NCI-H774 (cell line): ENCODE results near the gene KRTAP4-4.
A peak's percentile ranks its signal among the peaks of the same experiment; 100 is the strongest.
"Not testable (repeated sequence)": the region's sequence is repeated elsewhere in the genome, so short reads cannot be mapped to it uniquely, and the experiment has no call there.

Experiments
- DNase-seq: peaks from one replicate; lab custom pipeline; 2025; lab: John Stamatoyannopoulos, UW

Gene KRTAP4-4

DNA sequence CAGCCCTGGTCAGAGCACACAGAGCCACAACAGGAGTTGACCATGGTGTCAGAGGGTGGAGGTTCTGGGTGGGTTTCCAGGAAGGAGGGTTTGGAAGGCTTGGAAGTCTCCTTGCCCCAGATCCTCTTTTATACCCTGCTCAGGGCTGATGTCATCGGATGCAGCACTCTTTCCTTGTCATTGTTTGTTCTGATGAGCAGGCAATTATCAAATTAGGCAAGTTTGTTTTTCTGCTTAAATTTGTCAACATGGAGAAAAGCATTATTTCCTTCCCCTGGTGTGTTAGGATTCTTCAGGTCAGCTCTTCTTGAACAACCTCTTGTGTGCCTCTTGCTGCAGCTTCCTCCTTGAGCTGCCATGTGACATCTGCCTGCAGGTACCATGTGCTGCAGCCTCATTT lies at the start of gene KRTAP4-4:
KRTAP4-4 (minus strand) TSS at position 101 of the 400 bp plus-strand sequence; CDS start at position 44, 57 bp downstream.
- DNase-seq, result no peak

DNA sequence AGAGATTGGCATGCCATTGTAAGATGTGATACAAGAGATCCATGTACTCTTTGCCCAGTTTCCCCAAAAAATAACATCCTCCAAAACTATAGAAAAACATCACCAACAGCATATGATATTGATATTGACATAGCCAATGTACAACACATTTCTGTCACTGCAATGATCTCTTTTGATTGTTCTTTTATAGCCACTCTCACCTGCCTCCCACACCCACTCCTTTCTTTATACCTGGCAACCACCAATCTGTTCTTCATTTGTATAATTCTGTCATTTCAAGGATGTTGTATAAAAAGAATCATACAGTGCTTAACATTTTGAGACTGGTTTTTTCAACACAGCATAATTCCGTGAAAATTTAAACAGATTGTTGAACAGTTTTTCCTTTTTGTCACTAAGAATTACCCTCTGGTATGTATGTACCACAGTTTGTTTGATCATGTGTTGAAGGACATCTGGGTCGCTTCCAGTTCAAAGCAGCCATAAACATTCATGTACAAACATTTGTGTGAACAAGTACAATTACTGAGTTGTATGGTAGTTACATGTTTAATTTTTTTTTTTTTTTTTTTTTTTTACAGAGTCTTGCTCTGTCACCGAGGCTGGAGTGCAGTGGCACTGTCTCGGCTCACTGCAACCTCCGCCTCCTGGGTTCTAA lies 39.0 kb upstream of the KRTAP4-4 start:
- DNase-seq, result no peak

DNA sequence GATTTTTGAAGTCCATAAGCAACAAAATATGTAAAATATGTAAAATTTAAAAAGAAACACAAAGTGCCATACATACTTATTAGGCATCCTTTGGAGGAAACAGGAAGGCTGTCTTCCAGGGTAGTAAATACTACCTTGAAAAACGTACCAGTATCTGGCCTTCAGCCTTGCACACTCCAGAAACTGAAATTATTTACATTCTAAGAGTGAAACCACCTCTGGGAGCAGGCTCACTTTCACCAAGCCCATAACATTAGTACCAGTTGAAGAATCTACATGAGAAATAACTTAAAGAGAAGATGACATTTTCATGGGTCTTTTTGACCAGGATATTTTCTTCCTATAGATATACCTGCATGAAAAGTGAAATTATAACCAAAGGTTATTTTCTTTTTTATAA lies 35.5 kb upstream of the KRTAP4-4 start:
- no peak for DNase-seq

DNA sequence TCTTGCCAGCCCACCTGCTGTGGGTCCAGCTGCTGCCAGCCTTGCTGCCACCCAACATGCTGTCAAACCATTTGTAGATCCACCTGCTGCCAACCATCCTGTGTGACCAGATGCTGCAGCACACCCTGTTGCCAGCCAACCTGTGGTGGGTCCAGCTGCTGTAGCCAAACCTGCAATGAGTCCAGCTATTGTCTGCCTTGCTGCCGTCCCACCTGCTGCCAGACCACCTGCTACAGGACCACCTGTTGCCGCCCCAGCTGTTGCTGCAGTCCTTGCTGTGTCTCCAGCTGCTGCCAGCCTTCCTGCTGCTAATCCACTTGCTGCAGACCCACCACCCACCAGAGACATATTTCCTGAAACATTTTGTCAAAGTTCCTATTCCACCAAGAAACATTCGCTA lies 29.8 kb upstream of the KRTAP4-4 start:
- peak; percentile 37 for DNase-seq

DNA sequence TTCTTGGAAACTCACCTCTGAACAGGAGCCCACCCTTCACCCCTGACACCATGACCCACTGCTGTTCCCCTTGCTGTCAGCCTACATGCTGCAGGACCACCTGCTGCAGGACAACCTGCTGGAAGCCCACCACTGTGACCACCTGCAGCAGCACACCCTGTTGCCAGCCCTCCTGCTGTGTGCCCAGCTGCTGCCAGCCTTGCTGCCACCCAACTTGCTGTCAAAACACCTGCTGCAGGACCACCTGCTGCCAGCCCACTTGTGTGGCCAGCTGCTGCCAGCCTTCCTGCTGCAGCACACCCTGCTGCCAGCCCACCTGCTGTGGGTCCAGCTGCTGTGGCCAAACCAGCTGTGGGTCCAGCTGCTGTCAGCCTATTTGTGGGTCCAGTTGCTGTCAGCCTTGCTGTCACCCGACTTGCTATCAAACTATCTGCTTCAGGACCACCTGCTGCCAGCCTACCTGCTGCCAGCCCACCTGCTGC lies 29.3 kb upstream of the KRTAP4-4 start, which contains the start of gene KRTAP9-1:
KRTAP9-1 (plus strand) TSS at position 51 of the 482 bp plus-strand sequence; CDS start at position 51, 0 bp downstream.
- DNase-seq, result not testable (repeated sequence)

DNA sequence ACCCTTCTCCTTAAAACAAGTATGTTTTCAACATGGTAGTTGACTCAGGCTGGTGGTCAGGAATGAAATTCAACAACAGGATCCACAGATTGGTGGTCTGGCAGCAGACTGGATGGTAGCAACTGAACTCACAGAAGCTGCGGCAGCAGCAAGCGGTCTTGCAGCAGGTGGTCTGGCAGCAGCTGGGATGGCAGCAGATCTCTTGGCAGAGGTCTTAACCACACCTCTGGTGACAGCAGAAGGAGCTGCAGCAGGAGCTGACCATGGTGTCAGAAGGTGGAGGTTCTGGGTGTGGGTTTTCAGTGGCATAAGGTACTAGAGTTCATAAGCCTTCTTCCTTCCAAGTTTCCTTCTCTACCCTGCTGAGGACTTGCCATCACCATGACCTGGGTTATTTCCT lies 26.3 kb upstream of the KRTAP4-4 start:
- no peak for DNase-seq

DNA sequence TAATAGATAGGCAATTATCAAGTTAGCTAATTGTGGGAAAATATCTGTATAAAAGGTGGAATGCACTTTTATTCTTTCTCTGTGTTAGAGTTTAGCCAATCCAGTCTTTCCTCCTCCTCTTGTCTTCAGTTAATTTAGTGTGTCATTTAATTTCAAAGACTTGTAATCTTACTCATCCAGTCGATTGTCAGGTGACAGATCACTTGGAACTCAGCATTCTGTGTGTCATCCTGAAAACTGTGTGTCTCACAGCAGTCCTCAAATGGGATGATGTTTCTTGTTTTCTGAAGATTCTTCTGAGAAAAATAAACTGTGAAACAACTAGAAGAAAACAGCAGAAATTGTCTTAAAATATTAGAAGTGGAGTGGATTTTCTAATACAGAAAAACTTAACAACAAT lies 24.5 kb upstream of the KRTAP4-4 start:
- no peak for DNase-seq

DNA sequence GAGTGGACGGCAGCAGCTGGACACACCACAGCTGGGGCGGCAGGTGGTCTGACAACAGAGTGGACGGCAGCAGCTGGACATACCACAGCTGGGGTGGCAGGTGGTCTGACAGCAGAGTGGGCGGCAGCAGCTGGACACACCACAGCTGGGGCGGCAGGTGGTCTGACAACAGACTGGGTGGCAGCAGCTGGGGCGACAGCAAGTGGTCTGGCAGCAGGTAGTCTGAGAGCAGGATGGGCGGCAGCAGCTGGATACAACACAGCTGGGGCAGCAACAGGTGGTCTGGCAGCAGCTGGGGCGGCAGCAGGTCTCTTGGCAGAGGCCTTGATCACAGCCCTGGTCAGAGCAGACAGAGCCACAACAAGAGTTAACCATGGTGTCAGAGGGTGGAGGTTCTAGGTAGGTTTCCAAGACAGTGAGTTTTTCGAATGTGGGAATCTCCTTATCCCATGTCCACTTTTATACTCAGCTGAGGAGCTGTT lies 24.0 kb upstream of the KRTAP4-4 start, which contains the start of gene KRTAP4-1:
KRTAP4-1 (minus strand) TSS at position 432 of the 482 bp plus-strand sequence; CDS start at position 375, 57 bp downstream.
- no peak for DNase-seq

DNA sequence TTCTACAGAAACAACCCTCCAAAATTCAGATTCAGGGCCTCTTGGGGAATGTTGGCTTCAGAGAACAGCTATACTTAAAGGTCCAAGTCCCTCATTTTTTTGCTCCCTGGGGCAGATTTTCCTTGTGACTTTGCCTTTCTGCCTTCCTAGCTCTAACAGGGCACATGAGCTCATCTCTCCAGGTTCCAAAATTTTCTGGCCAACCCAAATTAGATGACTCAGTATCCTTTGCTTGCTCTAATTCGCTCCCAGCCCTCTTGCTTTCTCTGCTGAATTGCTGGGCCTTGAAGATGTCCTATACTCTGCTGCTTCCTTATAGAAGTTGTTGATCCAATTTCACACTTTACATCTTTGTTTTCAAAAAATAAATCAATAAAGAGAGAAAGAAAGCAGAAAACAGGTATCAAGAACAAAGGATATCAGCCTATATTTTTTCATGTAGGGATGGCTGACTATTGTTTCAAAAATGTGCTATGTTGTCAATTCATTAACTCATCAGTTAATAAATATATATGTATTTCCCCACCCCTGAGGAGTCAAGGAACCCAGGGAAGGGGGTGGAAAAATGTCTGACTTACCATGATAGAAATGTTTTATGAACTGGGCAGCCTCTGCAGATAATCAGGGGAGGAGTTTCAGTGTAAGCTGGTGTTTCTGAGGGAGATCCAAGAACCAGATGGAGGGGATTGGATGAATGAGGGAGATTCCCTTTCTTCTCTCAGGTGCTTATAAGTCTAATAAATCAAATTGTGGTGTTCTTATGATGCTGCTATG lies 18.5 kb upstream of the KRTAP4-4 start:
- no peak for DNase-seq

DNA sequence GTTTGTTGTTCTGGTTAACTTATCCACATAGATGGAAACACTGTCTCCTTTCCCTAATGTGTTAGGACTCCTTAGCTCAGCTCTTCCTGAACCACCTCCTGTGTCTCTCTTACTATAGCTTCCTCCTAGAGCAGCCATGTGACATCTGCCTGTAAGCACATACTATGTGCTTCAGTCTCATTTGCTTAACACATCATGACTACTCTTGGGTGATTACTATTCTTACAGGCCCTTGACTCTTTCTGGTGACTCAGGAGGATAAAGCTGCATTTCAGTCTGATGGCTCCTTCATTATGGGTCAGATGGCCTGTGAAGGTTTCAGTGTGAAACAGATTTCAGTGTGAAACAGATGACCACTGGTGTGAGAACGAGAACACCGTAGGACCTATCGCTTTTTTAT lies 17.8 kb upstream of the KRTAP4-4 start:
- DNase-seq, result no peak

DNA sequence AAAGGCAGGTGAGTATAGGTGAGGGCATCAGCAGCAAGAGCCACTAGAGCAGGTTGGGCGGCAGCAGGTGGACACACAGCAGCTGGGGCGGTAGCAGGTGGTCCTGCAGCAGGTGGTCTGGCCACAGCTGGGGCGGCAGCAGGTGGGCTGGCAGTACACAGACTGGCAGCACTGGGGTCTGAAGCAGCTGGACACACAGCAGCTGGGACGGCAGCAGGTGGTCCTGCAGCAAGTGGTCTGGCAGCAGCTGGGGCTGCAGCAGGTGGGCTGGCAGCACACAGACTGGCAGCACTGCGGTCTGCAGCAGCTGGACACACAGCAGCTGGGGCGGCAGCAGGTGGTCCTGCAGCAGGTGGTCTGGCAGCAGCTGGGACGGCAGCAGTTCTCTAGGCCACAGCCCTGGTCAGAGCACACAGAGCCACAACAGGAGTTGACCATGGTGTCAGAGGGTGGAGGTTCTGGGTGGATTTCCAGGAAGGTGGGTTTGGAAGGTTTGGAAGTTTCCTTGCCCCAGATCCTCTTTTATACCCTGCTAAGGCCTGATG lies 17.3 kb upstream of the KRTAP4-4 start, which contains the start of gene KRTAP4-2:
KRTAP4-2 (minus strand) TSS at position 495 of the 545 bp plus-strand sequence; CDS start at position 438, 57 bp downstream.
- no peak for DNase-seq

DNA sequence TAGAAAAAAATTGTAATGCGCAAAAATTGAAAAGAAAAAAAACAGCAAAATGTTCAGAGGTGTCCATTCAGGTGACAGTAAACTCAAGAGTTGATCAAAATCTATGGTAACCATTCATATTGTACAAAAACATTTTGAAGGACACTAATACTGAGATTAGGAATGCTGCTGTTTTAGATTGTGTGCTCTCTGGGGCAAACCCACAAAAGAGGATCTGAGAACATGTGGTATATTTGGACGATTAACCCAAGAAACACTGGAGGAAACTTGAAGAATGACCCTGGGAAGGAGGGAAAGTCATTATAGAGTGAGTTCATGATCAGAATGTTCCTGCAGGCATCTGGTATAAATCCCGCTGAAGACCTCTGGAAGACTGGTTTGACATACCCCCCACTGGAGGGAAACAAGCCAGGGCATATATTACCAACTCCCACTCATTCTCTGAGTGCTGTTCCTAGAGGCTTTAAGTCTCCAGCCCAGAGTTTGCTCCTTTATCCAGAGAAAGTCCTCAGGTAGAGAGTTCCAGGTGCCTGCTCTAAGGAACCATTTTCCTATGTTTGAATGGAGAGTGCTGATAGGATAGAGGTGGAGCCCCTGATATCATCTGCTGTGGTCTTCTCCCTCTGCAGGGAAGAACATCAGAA lies 16.3 kb upstream of the KRTAP4-4 start:
- DNase-seq, result no peak

DNA sequence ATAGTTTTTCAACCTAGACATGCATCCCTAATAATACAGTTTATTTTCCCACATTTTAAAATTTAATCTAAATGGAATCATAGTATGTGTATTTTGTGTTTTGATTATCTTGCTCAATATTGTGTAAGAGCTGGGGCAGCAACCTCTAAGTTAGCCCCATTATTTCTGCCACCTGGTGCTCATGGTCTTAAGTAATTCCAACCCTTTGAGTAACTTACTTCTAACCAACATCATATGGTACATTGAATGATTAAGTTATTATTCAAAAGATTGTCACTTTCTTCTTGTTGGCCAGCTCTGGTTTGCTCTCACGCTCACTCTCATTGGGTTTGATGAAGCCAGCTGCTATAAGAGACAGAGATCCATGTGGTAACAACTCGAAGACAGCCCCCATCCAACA lies 11.3 kb upstream of the KRTAP4-4 start:
- DNase-seq, result no peak

DNA sequence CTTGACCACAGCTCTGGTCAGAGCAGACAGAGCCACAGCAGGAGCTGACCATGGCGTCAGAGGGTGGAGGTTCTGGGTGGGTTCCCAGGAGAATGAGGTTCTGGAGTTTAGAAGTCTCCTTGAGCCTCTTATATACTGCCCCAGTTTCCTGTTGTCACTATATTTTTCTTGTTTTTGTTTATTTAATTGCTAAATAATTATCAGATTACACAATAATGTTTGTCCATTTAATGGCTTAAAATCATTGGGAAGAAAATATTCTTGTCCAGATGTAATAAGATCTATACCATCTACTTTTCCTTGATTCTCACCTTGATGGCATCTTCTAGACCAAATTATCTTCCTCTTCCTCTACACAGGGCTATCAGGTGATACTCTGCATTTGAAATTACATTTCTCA lies 7.6 kb upstream of the KRTAP4-4 start, which contains the start of gene KRTAP4-3:
KRTAP4-3 (minus strand) TSS at position 101 of the 400 bp plus-strand sequence; CDS start at position 52, 49 bp downstream.
- no peak for DNase-seq

DNA sequence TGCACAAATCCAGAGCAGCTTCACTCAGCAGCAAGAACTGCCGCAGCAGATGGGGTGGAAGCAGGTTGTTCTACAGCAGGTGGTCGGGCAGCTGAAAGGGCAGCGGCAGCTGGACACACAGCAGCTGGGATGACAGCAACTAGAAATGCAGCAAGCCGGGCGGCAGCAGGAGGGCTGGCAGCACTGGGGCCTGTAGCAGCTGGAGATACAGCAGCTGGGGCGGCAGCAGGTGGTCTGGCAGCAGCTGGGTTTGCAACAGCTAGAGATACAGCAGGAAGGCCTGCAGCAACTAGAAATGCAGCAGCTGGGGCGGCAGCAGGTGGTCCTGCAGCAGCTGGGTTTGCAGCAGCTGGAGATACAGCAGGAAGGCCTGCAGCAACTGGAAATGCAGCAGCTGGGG lies 7.0 kb upstream of the KRTAP4-4 start:
- DNase-seq, result peak; percentile 74

DNA sequence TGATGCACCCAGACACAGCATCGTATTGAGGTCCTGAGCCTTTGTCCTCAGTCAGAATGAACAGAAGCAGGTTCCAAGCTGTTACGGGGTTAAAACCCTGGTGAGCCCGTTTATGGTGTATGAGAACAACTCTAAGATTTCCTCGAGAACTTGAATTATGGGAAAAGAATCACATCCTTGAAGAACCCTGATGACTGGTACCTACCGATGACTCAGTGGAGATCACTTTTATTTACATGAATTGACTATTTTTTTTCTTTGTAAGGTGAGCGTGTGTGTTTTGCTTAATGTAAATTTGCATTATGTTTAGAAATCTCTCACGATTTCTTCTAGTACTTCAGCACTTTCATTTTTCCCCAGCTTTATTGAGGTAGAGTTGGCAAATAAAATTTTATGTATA lies 3.3 kb upstream of the KRTAP4-4 start:
- no peak for DNase-seq

DNA sequence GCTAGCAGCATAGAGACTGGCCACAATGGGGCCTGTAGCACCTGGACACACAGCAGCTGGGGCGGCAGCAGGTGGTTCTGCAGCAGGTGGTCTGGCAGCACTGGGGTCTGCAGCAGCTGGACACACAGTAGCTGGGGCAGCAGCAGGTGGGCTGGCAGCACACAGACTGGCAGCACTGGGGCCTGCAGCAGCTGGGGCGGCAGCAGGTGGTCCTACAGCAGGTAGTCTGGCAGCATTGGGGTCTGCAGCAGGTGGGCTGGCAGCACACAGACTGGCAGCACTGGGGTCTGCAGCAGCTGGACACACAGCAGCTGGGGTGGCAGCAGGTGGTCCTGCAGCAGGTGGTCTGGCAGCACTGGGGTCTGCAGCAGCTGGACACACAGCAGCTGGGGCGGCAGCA lies 358 bp downstream of the KRTAP4-4 start:
- DNase-seq, result not testable (repeated sequence)

DNA sequence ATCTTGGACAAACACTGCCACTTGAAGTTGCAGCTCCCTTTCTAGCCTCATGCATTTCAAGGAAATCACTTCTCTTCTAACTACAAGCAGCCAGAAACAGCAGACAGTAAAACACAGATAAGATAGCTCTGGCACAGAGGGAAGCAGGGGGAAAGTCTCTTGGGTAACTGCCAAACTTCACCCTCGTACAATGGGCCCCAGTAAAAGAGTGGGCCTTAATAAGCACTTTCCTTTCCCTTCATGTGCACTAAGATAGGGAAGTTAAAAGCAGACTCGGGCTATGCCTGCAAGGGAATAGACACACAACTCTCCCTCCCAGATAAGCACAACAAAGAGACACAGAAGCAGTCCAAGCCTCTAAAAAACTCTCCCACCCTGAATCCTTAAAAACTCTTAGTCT lies 6.7 kb downstream of the KRTAP4-4 start:
- DNase-seq, result no peak

DNA sequence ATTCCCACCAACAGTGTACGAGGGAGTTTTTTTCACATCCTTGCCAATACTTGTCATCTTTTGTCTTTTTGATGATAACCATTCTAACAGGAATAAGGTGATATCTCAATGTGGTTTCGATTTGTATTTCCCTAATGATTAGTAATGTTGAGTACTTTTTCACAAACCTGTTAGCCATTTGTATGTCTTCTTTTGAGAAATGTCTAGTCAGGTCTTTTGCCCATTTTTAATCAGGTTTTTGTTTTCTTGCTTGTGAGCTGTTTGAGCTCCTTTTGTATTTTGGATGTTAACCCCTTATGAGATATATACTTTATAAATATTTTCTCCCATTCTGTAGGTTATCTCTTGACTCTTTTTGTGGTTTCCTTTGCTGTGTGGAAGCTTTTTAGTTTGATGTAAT lies 9.0 kb downstream of the KRTAP4-4 start:
- no peak for DNase-seq

DNA sequence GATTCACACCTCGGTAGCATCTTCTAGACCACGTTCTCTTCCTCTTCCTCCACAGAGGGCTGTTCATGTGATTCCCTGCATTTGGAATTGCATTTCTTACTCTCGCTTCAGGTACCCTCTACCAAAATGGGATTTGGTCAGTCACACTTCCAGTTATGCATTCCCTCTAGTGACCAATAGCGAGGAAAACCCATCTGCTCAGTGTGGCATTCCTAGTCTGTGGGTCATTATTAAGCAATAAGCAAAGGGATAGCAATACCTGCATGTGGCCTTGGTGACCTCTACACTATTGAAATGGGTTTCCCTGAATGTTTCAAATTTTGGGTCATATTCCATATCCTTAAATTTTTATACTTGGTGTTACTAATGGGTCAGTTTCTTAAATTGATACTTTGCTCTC lies 10.5 kb downstream of the KRTAP4-4 start:
- DNase-seq, result no peak

DNA sequence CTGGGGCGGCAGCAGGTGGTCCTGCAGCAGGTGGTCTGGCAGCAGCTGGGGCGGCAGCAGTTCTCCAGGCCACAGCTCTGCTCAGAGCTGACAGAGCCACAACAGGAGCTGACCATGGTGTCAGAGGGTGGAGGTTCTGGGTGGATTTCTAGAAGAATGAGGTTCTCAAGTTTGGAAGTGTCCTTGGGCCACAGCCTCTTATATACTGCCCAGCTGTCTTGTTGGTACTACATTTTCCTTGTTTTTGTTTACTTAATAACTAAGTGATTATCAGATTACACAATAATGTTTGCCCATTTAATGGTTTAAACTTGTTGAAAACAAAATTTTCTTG lies 10.9 kb downstream of the KRTAP4-4 start, which contains the start of gene KRTAP4-5:
KRTAP4-5 (minus strand) TSS at position 174 of the 334 bp plus-strand sequence; CDS start at position 116, 58 bp downstream.
- no peak for DNase-seq
